ENCODE measurements around the gene IL12RB1.
"Not testable (repeated sequence)": the region's sequence is repeated elsewhere in the genome, so short reads cannot be mapped to it uniquely, and the experiment has no call there.

The IL12RB1 gene

DNA sequence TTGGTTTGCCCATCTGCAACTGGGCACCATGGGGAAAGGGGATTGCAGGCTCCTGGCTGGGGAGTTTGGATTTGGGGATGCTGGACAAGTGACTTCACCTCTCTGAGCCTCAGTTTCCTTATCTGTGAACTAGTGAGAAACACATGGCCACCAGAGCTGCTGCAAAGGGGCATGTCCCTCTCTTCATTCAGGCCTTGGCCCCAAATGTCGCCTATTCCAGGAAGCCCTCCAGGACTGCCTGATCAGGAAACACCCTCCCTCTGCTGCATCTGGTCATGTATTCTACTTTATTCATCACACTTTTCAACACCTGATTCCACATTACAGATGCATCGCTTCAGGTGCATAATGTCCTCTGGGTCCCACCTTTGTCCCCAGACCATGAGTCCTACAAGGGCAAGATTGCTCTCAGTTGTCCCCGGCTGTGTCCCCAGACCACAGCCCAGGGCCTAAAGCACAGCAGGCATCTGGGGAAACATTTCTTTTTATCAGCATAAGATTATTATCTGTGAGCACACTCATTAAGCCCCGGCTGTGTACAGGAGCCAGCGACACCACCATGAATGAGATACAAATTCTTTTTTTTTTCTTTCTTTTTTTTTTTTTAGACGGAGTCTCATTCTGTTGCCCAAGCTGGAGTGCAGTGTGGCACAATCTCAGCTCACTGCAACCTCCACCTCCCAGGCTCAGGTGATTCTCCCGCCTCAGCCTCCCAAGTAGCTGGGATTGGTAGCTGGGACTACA lies 41.3 kb downstream of the IL12RB1 start:
- peak overlapping the region; percentile 9 for H3K4me3 ChIP-seq (ENCODE audit: low read depth, low read length)
- DNase-seq (ENCODE audit: low read depth): no peak
- no peak for TF ChIP-seq CTCF (IDR thresholded peaks at IDR 0.05; ENCODE audit: low read depth, low read length, missing control alignments)
- in situ Hi-C loops (cut with HindIII; ENCODE audit: low sequenced_read_pairs): no loop called here

- peak; percentile 26 for DNase-seq (ENCODE audit: low read depth)
- peak overlapping the region; percentile 9 for H3K4me3 ChIP-seq (ENCODE audit: low read depth, low read length)
- in situ Hi-C loops (cut with HindIII; ENCODE audit: low sequenced_read_pairs): no loop called here
- TF ChIP-seq CTCF (IDR thresholded peaks at IDR 0.05; ENCODE audit: low read depth, low read length, missing control alignments): no peak
Measured at GRCh38 chr19:18044825-18045304, 41.9 kb downstream of the IL12RB1 start.

GRCh38 chr19:18043676-18044075 lies 43.1 kb downstream of the IL12RB1 start:
- no peak for TF ChIP-seq CTCF (IDR thresholded peaks at IDR 0.05; ENCODE audit: low read depth, low read length, missing control alignments)
- no peak for DNase-seq (ENCODE audit: low read depth)
- in situ Hi-C loops (cut with HindIII; ENCODE audit: low sequenced_read_pairs): no loop called here
- H3K4me3 ChIP-seq (ENCODE audit: low read depth, low read length): no peak overlapping the region

DNA sequence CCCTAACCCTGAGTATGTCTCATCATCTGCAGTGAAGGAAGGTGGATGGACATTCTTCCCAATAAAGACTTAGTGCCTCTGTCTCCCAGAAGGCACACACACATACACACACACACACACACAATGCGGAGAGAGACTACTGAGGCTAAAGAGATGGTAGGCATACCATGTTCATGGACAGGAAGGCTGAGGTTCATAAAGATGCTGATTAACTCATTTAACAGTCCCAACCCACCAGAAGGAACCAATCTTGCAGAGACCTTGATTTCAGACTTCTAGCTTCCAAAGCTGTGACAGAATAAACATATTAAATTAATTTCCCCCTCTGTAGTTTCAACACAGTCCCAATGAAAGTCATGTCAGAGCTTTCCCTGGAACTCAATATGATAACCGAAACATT lies 45.7 kb downstream of the IL12RB1 start:
- in situ Hi-C loops (cut with HindIII; ENCODE audit: low sequenced_read_pairs): no loop called here
- TF ChIP-seq CTCF (IDR thresholded peaks at IDR 0.05; ENCODE audit: low read depth, low read length, missing control alignments): no peak

GRCh38 chr19:18032102-18032501 lies 54.6 kb downstream of the IL12RB1 start:
- in situ Hi-C loops (cut with HindIII; ENCODE audit: low sequenced_read_pairs); H3K4me3 ChIP-seq (ENCODE audit: low read depth, low read length); DNase-seq (ENCODE audit: low read depth): not testable (repeated sequence)

More for the DNA sequence above, 45.7 kb downstream of the IL12RB1 start:
- DNase-seq (ENCODE audit: low read depth): no peak
- no peak overlapping the region for H3K4me3 ChIP-seq (ENCODE audit: low read depth, low read length)

GRCh38 chr19:18031401-18031800 lies 55.3 kb downstream of the IL12RB1 start:
- DNase-seq (ENCODE audit: low read depth); H3K4me3 ChIP-seq (ENCODE audit: low read depth, low read length); in situ Hi-C loops (cut with HindIII; ENCODE audit: low sequenced_read_pairs): not testable (repeated sequence)

DNA sequence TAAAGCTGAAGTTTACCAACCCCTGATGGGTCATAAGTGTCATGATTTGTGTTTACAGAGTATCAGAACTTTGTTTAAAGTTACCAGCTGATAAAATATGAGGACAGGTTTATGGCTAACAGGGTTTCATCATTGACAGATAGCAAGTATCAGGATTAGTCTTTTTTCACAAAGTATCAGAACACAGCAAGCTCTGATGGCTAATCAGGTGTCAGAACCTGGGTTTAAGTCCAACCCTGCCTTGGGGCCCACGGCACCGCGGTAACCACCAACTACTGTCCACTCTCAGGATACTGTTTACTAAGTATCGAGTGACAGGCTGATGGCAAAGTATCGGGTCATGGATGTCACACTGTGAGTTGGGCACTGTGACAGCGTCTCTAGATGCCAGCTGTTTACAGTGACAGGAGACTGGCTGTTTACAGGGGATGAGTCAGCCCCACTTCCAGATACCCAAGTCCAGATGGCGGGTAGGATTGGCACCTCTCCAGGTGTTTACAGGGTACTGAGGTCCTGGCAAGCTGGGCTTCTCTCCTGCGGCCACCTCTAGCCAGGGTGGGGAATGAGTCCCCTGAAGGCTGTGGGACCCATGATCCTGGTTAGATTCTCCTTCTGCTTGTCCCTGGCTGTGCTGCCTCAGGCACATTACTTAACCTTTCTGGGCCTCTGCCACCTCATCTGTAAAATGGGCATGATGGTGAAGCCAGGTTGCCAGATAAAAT lies 57.0 kb downstream of the IL12RB1 start:
- DNase-seq (ENCODE audit: low read depth): no peak

More for the DNA sequence above, 57.0 kb downstream of the IL12RB1 start:
- in situ Hi-C loops (cut with HindIII; ENCODE audit: low sequenced_read_pairs): no loop called here
- TF ChIP-seq CTCF (IDR thresholded peaks at IDR 0.05; ENCODE audit: low read depth, low read length, missing control alignments): no peak
- H3K4me3 ChIP-seq (ENCODE audit: low read depth, low read length): no peak overlapping the region
